K562 (cell line): ENCODE data around the gene HS3ST4. TPM values are rescaled to one million over a fixed set of nuclear protein-coding genes. Genes with fewer than 3 reads are reported as not detected.

Experiments
- ATAC-seq: fragments of 200-7000 bp; cut with Tn5 transposase; 3 replicates; pipeline ENCODE4 v1.9.1; 2020; ENCODE audit warnings: moderate library complexity
- BruUV-seq: library from RNA; stranded (reverse); fragments of 400-500 nt; replicated peaks from 2 replicates; lab custom pipeline; 2021; lab: Mats Ljungman, UMichigan
- CTCF ChIA-PET: fragments of 300-600 bp; formaldehyde crosslinking; extraction: SDS; loops from one replicate; lab custom pipeline; 2021; ENCODE audit warnings: low intra/inter-chr PET ratio; lab: Yijun Ruan, JAX
- POLR2A ChIA-PET: fragments of 300-600, 350-650 bp; sonication (Branson Sonifier 250); formaldehyde crosslinking; extraction: SDS; loops from one replicate; lab custom pipeline; 2021; ENCODE audit warnings: antibody characterized with exemption, inconsistent platforms; lab: Yijun Ruan, JAX
- DNase-seq, 4 experiments: peaks; one replicate each; pipeline versions ENCODE4 v3.0.0 to v3.0.0-alpha.2; 2011 to 2018; ENCODE audit warnings: low spot score in 3 of 4, mixed read lengths in 3 of 4; ENCODE audit errors: extremely low read depth in 1 of 4
- FAIRE-seq: peaks from 2 replicates; lab custom pipeline; 2011; peaks lifted over from hg19 to GRCh38; lab: Jason Lieb, UNC
- H2AFZ ChIP-seq: 2 replicates; pipeline ENCODE4 v1.6.0; 2011; ENCODE audit warnings: low read depth, low read length, control low read depth, inconsistent platforms
- H3K27ac ChIP-seq: fragments of 200-600 bp; 3 replicates; pipeline ENCODE4 v1.8.0; 2011; ENCODE audit warnings: low read depth, mild to moderate bottlenecking, control low read depth, inconsistent platforms, low read length, moderate library complexity, mixed read lengths; ENCODE audit errors: extremely low read depth
- H3K27me3 ChIP-seq, 2 experiments: fragments of 300-600 bp in 1 of 2; 2 replicates in 1 of 2; 3 replicates in 1 of 2; pipeline versions ENCODE4 v1.6.0 to v1.8.0; 2011; ENCODE audit warnings: inconsistent platforms in 2 of 2, low read length in 2 of 2, mild to moderate bottlenecking in 1 of 2, mixed read lengths in 1 of 2, moderate library complexity in 1 of 2; ENCODE audit not compliant: control insufficient read depth in 2 of 2, insufficient read depth in 2 of 2
- H3K36me3 ChIP-seq: fragments of 300-600 bp; 3 replicates; pipeline ENCODE4 v1.8.0; 2011; ENCODE audit warnings: mild to moderate bottlenecking, low read length, inconsistent platforms; ENCODE audit not compliant: control insufficient read depth, insufficient read depth
- H3K4me1 ChIP-seq, 2 experiments: fragments of 200-600 bp in 1 of 2; replicated peaks in 1 of 2; 2 replicates in 1 of 2; 3 replicates in 1 of 2; pipeline versions ENCODE4 v1.5.1 to v1.8.0; 2011; ENCODE audit warnings: inconsistent platforms in 2 of 2, low read length in 2 of 2, mild to moderate bottlenecking in 1 of 2, mixed read lengths in 1 of 2, moderate library complexity in 1 of 2; ENCODE audit not compliant: control insufficient read depth in 2 of 2, insufficient read depth in 2 of 2
- H3K4me2 ChIP-seq: 2 replicates; pipeline ENCODE4 v1.6.1; 2011; ENCODE audit warnings: low read length, control low read depth, inconsistent platforms, mixed read lengths; ENCODE audit not compliant: insufficient read depth
- H3K4me3 ChIP-seq: fragments of 200-600 bp; sonication (generic), shearing (Covaris generic); 2 replicates; pipeline ENCODE4 v1.5.1; 2016; ENCODE audit warnings: control low read depth, inconsistent platforms
- H3K79me2 ChIP-seq: fragments of 200-600 bp; 3 replicates; pipeline ENCODE4 v1.8.0; 2011; ENCODE audit warnings: low read length, inconsistent platforms; ENCODE audit not compliant: control insufficient read depth, insufficient read depth
- H3K9ac ChIP-seq, 2 experiments: 2 replicates each; pipeline versions ENCODE4 v1.6.0 to v1.6.1; 2011; ENCODE audit warnings: low read depth in 2 of 2, low read length in 2 of 2, control low read depth in 1 of 2, inconsistent platforms in 1 of 2, mild to moderate bottlenecking in 1 of 2, mixed read lengths in 1 of 2; ENCODE audit not compliant: insufficient read depth in 1 of 2
- H3K9me1 ChIP-seq: one replicate; pipeline ENCODE4 v1.6.0; 2011; ENCODE audit warnings: inconsistent platforms, mild to moderate bottlenecking, low read length, moderate library complexity; ENCODE audit not compliant: control insufficient read depth, insufficient read depth
- H3K9me3 ChIP-seq: replicated peaks from 2 replicates; pipeline ENCODE4 v1.5.1; 2011; ENCODE audit warnings: low read depth, low read length, inconsistent platforms; ENCODE audit not compliant: control insufficient read depth, insufficient read depth
- H4K20me1 ChIP-seq: replicated peaks from 2 replicates; pipeline ENCODE4 v1.6.1; 2011; ENCODE audit warnings: low read length, inconsistent platforms, mixed read lengths; ENCODE audit not compliant: control insufficient read depth, insufficient read depth
- CBFA2T2 ChIP-seq: fragments of 450-650 bp; conservative IDR thresholded peaks from 2 replicates; pipeline ENCODE4 v1.6.1; 2017; ENCODE audit warnings: mild to moderate bottlenecking
- CSDE1 ChIP-seq, 2 experiments: fragments of 450-650 bp; IDR thresholded peaks; 2 replicates each; pipeline ENCODE4 v1.6.1; 2016; ENCODE audit warnings: mild to moderate bottlenecking in 1 of 2
- GABPB1 ChIP-seq: sonication (generic); formaldehyde crosslinking; IDR thresholded peaks from 2 replicates; pipeline ENCODE4 v1.8.0; 2022; ENCODE audit warnings: mild to moderate bottlenecking, missing genetic modification reagents
- HINFP ChIP-seq: fragments of 450-650 bp; conservative IDR thresholded peaks from 2 replicates; pipeline ENCODE4 v1.6.1; 2016; ENCODE audit warnings: missing genetic modification characterization, low read depth, mild to moderate bottlenecking, control low read depth, missing compliant biosample characterization
- MLLT1 ChIP-seq, 2 experiments: fragments of 450-650 bp; IDR thresholded peaks; 2 replicates each; pipeline ENCODE4 v1.6.1; 2016
- MNT ChIP-seq, 2 experiments: fragments of 450-650 bp; conservative IDR thresholded peaks; 2 replicates each; pipeline ENCODE4 v1.6.1; 2017; ENCODE audit warnings: mild to moderate bottlenecking in 2 of 2, moderate library complexity in 2 of 2
- NR2C2 ChIP-seq, 2 experiments: fragments of 200-800 bp in 1 of 2; sonication (Bioruptor generic) in 1 of 2; sonication (generic) in 1 of 2; formaldehyde crosslinking in 1 of 2; IDR thresholded peaks; 2 replicates each; pipeline versions ENCODE4 v1.6.1 to v1.8.0; 2016 to 2022; ENCODE audit warnings: mild to moderate bottlenecking in 1 of 2, missing compliant biosample characterization in 1 of 2, missing genetic modification characterization in 1 of 2, missing genetic modification reagents in 1 of 2
- PATZ1 ChIP-seq: fragments of 250-450 bp; sonication (Bioruptor Pico); IDR thresholded peaks from 2 replicates; pipeline ENCODE4 v1.5.0; 2020; ENCODE audit warnings: mild to moderate bottlenecking, borderline replicate concordance
- PHF20 ChIP-seq: fragments of 450-650 bp; IDR thresholded peaks from 2 replicates; pipeline ENCODE4 v1.6.1; 2018; ENCODE audit not compliant: partially characterized antibody
- POLR3G ChIP-seq: IDR thresholded peaks from 2 replicates; pipeline ENCODE4 v1.6.1; 2011; ENCODE audit not compliant: insufficient read length, insufficient replicate concordance; ENCODE audit errors: extremely low read depth
- SETDB1 ChIP-seq: IDR thresholded peaks from one replicate; pipeline ENCODE4 v1.6.1; 2012; ENCODE audit warnings: low read length, control low read depth, inconsistent platforms
- SMAD2 ChIP-seq: fragments of 150-350 bp; IDR thresholded peaks from 2 replicates; pipeline ENCODE4 v1.6.1; 2014; ENCODE audit warnings: low read depth, mild to moderate bottlenecking, low read length
- TBL1XR1 ChIP-seq, 2 experiments: IDR thresholded peaks; 2 replicates each; pipeline ENCODE4 v1.6.1; 2012; ENCODE audit warnings: improper control_type of control experiment in 2 of 2, low read length in 2 of 2, mild to moderate bottlenecking in 1 of 2
- ZFP36 ChIP-seq: fragments of 150-350 bp; IDR thresholded peaks from 2 replicates; pipeline ENCODE4 v1.6.1; 2018; ENCODE audit warnings: low read length, low read depth; ENCODE audit not compliant: partially characterized antibody
- ZNF282 ChIP-seq: sonication (generic); formaldehyde crosslinking; IDR thresholded peaks from 2 replicates; pipeline ENCODE4 v1.8.1; 2023; ENCODE audit warnings: missing genetic modification reagents
- ZNF830 ChIP-seq: fragments of 250-450 bp; sonication (Bioruptor Pico); IDR thresholded peaks from 2 replicates; pipeline ENCODE4 v1.5.0; 2021; ENCODE audit warnings: mild to moderate bottlenecking
- in situ Hi-C: fragments of 300-500 bp; cut with MboI; formaldehyde crosslinking; loops from 4 replicates; pipeline ENCODE4 v1.15.0; 2018; ENCODE audit warnings: inconsistent platforms, mixed read lengths
- intact Hi-C: fragments of 100-400 bp; cut with micrococcal nuclease; formaldehyde crosslinking; loops from 2 replicates; pipeline ENCODE4 v1.14.2; 2022
- polyA plus RNA-seq, 8 experiments: library from polyadenylated mRNA; depleted of rRNA in 4 of 8; stranded (reverse) in 5 of 8; unstranded in 3 of 8; fragments of >200 nt; fragmentation: Nextera tagmentation in 2 of 8; fragmentation: Illumina TruSeq in 1 of 8; extraction: Ambion mirVana in 2 of 8; extraction: Trizol in 1 of 8; gene quantifications; 2 replicates each; pipeline versions ENCODE4 v1.2.1 to v1.2.3, GENCODE V29; 2011 to 2014; ENCODE audit warnings: inconsistent platforms in 1 of 8, missing spikeins in 1 of 8
- total RNA-seq, 7 experiments: library from RNA; depleted of rRNA in 6 of 7; stranded (reverse); fragments of >200 nt in 6 of 7; fragmentation: Illumina TruSeq in 2 of 7; extraction: Trizol in 2 of 7; gene quantifications; 2 replicates each; pipeline versions ENCODE4 v1.2.1 to v1.2.3, GENCODE V29; 2011 to 2021; ENCODE audit warnings: low replicate concordance in 1 of 7

The HS3ST4 gene
- total and polyA plus RNA-seq, 9 of the 15 experiments (the other 6 are each of a cell fraction or from before 2014, with no cell fraction given), result not detected

- H3K36me3 ChIP-seq, result no peaks in the 10 kb centered on the region
- H2AFZ ChIP-seq, result no peak overlapping the region
- no peaks in the 10 kb centered on the region for H3K9me3 ChIP-seq
- no peak overlapping the region for H3K27ac ChIP-seq
- ATAC-seq (no peak), FAIRE-seq (no peak), DNase-seq (no peak)
- no TSS peak for BruUV-seq
- no peak overlapping the region for H3K4me3 ChIP-seq
- no peak overlapping the region for H3K9ac ChIP-seq
- no peaks in the 10 kb centered on the region for H3K4me1 ChIP-seq
- H3K4me2 ChIP-seq, result no peak overlapping the region
- H3K9me1 ChIP-seq, result peaks cover 2% of the 10 kb centered on the region
- no peaks in the 10 kb centered on the region for H3K27me3 ChIP-seq
- ChIA-PET POLR2A (interaction anchor here (0.7 kb wide), 1 partner anchor 589 kb away, joined by 3 read pairs; no protein-coding TSS in a partner anchor), CTCF (no interaction called here)
- no peaks in the 10 kb centered on the region; the same call in 1 of the 2 replicates for H4K20me1 ChIP-seq
- in situ Hi-C loops (no loop called here), intact Hi-C loops (no loop called here)
- no peaks in the 10 kb centered on the region for H3K79me2 ChIP-seq
- no peak for TF ChIP-seq SETDB1
- no peak for TF ChIP-seq POLR3G
- no peak for TF ChIP-seq CBFA2T2
- no peak for TF ChIP-seq MNT (conservative IDR thresholded peaks at IDR 0.05)
- no peak for TF ChIP-seq ZNF830 (CRISPR knock-in tag)
- TF ChIP-seq PATZ1, result no peak
- TF ChIP-seq CSDE1 (IDR thresholded peaks at IDR 0.05), result no peak
- TF ChIP-seq TBL1XR1 (IDR thresholded peaks at IDR 0.05; ENCODE audit: low read length in 2 of 2), result no peak
- TF ChIP-seq NR2C2 (CRISPR knock-in tag; IDR thresholded peaks at IDR 0.05), result no peak
- TF ChIP-seq NR2C2 (tag; IDR thresholded peaks at IDR 0.05), result no peak
- no peak for TF ChIP-seq ZFP36
- no peak for TF ChIP-seq GABPB1
- TF ChIP-seq PHF20, result no peak
- TF ChIP-seq SMAD2, result no peak
- TF ChIP-seq ZNF282 (CRISPR knock-in tag), result no peak
- TF ChIP-seq MLLT1 (IDR thresholded peaks at IDR 0.05), result no peak
- TF ChIP-seq HINFP, result no peak
Observed at GRCh38 chr16:25877103-25877502, 185.3 kb downstream of the HS3ST4 start.
